Psoas muscle (tissue), 8 donors: ENCODE data around the gene RAB4B. TPM values are rescaled to one million over a fixed set of nuclear protein-coding genes. Genes with fewer than 3 reads are reported as not detected.
"Not testable (repeated sequence)": the region's sequence is repeated elsewhere in the genome, so short reads cannot be mapped to it uniquely, and the experiment has no call there.

ENCODE experiments used
- ATAC-seq, 4 donors: fragments of 200-7000 bp; cut with Tn5 transposase; one replicate each; pipeline ENCODE4 v1.9.1; 2020; ENCODE audit warnings: moderate library complexity in 3 of 4, mild to moderate bottlenecking in 2 of 4
- DNase-seq, 2 donors: peaks; one replicate each; pipeline ENCODE4 v3.0.0-alpha.2; 2020
- H3K27ac ChIP-seq: fragments of 200-600 bp; one replicate; pipeline ENCODE4 v1.8.0; 2022
- H3K27me3 ChIP-seq, 3 donors: fragments of 200-600 bp in 1 of 3; one replicate each; pipeline versions ENCODE4 v1.6.1 to v1.8.0; 2013 to 2022; ENCODE audit warnings: low read length in 2 of 3, mild to moderate bottlenecking in 2 of 3, moderate library complexity in 1 of 3; ENCODE audit not compliant: insufficient read depth in 3 of 3
- H3K36me3 ChIP-seq, 2 donors: fragments of 200-600 bp in 1 of 2; one replicate each; pipeline versions ENCODE4 v1.6.1 to v1.8.0; 2013 to 2022; ENCODE audit warnings: low read depth in 1 of 2, mild to moderate bottlenecking in 1 of 2, moderate library complexity in 1 of 2; ENCODE audit not compliant: insufficient read depth in 1 of 2
- H3K4me1 ChIP-seq: fragments of 200-600 bp; one replicate; pipeline ENCODE4 v1.8.0; 2022
- H3K4me3 ChIP-seq: fragments of 200-600 bp; one replicate; pipeline ENCODE4 v1.8.0; 2022; ENCODE audit warnings: mild to moderate bottlenecking
- H3K9me3 ChIP-seq: fragments of 200-600 bp; one replicate; pipeline ENCODE4 v1.8.0; 2022
- CTCF ChIP-seq: fragments of 200-600 bp; IDR thresholded peaks from one replicate; pipeline ENCODE4 v1.8.0; 2022; ENCODE audit warnings: antibody characterized with exemption
- WGBS, 3 donors: extraction: QIAGEN DNeasy Blood & Tissue Kit; methylation state at CpG; one replicate each; pipeline versions ENCODE4 v1.1.6 to v1.1.7; 2013; 5-methylcytosine and 5-hydroxymethylcytosine counted together
- intact Hi-C, 2 donors: fragments of 100-400 bp; cut with DNase I; formaldehyde crosslinking; loops; one replicate each; pipeline versions ENCODE4 v1.11.0 to v1.14.2; 2022
- polyA plus RNA-seq, 3 donors: library from polyadenylated mRNA; stranded (reverse); fragments of 200-250 nt; gene quantifications; one replicate each; pipeline ENCODE4 v1.2.3, GENCODE V29; 2013
- total RNA-seq, 4 donors: library from RNA; stranded (reverse); fragmentation: NEBNext Ultra II Directional in 2 of 4; extraction: Animal tissue kit (Norgen Biotek cat#: 25700) in 2 of 4; gene quantifications; one replicate each; pipeline versions ENCODE4 v1.2.1 to v1.2.4, GENCODE V29; 2021 to 2023
- donor health status: healthy with polysubstance abuse.
- donor health status: DM: no; HTN: no; CAD: no; lungs with moderate emphysema.
- donor health status: Bipolar disorder and iron deficiency.
- donor health status: healthy.
- donor health status: DM: yes; HTN: yes; CAD: no.
- donor health status: DM: no; HTN: no; CAD: no.
- donor health status: DM: no; HTN: no; CAD: no.
- donor health status: DM: yes; HTN: yes; CAD: no.

RAB4B gene
- total and polyA plus RNA-seq, 7 donors: 8.2 to 28.7 (median 14.5) TPM

GRCh38 chr19:40815223-40815622 is 37.2 kb downstream of the RAB4B start:
- H3K9me3 ChIP-seq: no peaks in the 10 kb centered on the region
- no peak for TF ChIP-seq CTCF
- no peaks in the 10 kb centered on the region for H3K36me3 ChIP-seq
- intact Hi-C loops: no loop called here
- H3K27ac ChIP-seq: no peak overlapping the region
- DNase-seq (no peak), ATAC-seq (no peak)
- no peaks in the 10 kb centered on the region for H3K27me3 ChIP-seq
- 61 to 69% (median 64%) methylated on average over 4 of the region's 4 CpGs for WGBS, 3 donors
- H3K4me3 ChIP-seq: no peak overlapping the region
- peaks cover 10% of the 10 kb centered on the region for H3K4me1 ChIP-seq

DNA sequence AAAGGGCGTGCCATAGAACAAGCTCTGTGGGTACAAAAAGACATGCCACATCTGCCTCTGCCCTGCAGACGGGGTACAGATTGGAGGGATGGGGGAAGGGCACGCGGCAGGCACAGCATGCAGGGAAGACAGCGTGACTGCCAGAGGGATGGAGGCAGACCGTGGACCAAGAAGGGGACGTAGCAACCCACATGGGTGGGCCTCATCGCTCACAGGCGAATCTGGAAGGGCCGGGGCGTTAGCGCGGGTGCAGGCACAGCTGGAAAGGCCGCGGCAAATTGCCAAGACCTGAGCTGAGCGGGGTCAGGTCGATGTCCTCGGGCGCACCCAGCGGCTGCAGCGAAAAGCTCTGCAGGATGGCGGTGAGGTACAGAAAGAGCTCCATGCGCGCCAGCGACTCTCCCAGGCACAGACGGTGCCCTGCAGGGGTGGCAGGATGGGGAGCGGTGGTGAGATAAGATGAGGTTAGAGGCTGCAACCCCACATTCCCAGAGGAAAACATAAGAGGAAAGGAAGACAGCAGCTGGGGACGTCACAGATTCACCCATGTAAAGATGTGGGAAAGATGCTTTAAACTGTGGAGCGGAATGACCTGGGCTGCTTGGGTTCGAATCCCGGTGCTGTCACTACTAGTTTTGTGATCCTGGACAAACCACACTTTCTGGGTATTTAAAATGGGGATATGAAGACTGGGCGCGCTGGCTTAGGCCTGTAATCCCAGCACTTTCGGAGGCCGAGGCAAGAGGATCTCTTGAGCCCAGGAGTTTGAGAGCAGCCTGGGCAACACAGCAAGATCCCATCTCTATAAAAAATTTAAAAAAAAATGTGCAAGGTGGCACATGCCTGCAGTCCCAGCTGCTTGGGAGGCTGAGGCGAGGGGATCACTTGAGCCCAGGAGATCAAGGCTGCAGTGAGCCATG is 40.7 kb downstream of the RAB4B start:
- intact Hi-C loops: loop anchor here in 1 of 2 donors (2.0 kb wide), 1 partner anchor 156 kb away; no protein-coding TSS in a partner anchor
- not testable (repeated sequence) for H3K9me3 ChIP-seq, H3K4me1 ChIP-seq, H3K27me3 ChIP-seq, H3K36me3 ChIP-seq, H3K27ac ChIP-seq
- 21 to 32% (median 29%) methylated on average over 24 to 34 of the region's 36 CpGs for WGBS, 3 donors
- ATAC-seq: peak; percentile 67 to 90 (median 78)
- peak overlapping the region; percentile 52 for H3K4me3 ChIP-seq
- DNase-seq: peak; percentile 76 to 91

DNA sequence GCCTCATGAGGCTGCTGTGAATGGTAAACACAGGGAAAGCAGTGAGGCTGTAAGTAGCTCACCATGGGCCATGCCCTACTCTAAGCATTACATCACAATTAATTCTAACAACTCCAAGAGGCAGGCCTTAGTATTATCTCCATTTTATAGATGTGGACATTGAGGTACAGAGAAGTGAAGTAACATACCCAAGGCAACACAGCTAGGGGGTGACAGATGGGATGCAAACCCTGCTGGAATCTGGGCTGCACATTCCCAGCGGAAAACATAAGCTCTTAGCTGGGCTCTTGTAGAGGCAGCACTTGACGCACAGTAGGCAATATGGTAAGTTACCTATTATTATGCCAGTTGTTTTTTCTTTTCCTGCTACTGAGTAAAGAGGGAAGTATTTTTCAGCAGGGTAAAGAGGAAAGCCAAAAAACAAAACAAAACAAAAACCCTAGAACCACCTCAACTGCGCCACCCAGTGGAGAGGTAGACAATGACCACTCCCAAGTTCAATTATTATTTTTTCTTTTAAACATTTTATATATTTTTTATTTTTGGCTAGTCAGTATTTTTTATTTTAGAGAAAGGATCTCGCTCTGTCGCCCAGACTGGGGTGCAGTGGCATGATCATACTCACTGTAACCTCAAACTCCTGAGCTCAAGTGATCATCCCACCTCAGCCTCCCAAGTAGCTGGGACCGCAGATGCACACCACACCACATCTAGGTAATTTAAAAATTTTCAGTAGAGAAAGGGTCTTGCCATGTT is 41.6 kb downstream of the RAB4B start:
- not testable (repeated sequence) for H3K4me1 ChIP-seq, H3K36me3 ChIP-seq, H3K9me3 ChIP-seq, H3K27me3 ChIP-seq, H3K4me3 ChIP-seq
- DNase-seq (peak in 1 of 2 donors; percentile 66), ATAC-seq (peak; percentile 42 to 71 (median 65))
- WGBS, 3 donors: 40 to 44% (median 44%) methylated on average over 6 of the region's 6 CpGs
- peak; percentile 83 for TF ChIP-seq CTCF
- intact Hi-C loops: loop anchor here in 1 of 2 donors (2.0 kb wide), 1 partner anchor 157 kb away; no protein-coding TSS in a partner anchor
- peak overlapping the region; percentile 21 for H3K27ac ChIP-seq

DNA sequence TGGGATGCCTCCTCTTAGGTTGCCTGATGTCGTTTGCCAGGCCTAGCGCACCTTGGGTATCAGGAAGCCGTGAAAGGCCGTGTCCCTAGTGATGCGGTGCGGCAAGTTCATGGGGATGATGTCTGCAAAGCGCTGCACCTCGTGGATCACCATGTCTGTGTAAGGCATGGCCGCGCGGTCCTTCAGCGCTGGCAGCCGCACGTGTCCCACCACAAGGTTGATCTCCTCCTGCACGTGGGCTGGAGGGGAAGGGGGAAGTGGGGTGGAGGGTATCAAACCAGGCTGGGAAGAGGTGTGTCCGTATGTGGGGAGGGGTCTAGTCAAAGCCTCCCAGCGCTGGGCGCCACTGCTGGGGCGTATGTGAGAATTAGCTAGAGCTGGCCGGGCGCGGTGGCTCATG is 44.1 kb downstream of the RAB4B start:
- H3K9me3 ChIP-seq: no peaks in the 10 kb centered on the region
- no peak for DNase-seq
- H3K4me1 ChIP-seq: peaks cover 9% of the 10 kb centered on the region
- H3K27ac ChIP-seq: no peak overlapping the region
- ATAC-seq: no peak
- TF ChIP-seq CTCF: no peak
- intact Hi-C loops: loop anchor here in 1 of 2 donors (2.0 kb wide), 1 partner anchor 161 kb away; no protein-coding TSS in a partner anchor
- WGBS, 3 donors: 84 to 93% (median 86%) methylated on average over 22 of the region's 22 CpGs
- no peak overlapping the region for H3K4me3 ChIP-seq
- peaks cover 0 to 4% of the 10 kb centered on the region in 2 donors for H3K36me3 ChIP-seq
- no peaks in the 10 kb centered on the region for H3K27me3 ChIP-seq

- not testable (repeated sequence) for ATAC-seq, H3K4me1 ChIP-seq, H3K4me3 ChIP-seq, H3K27ac ChIP-seq, H3K27me3 ChIP-seq, H3K9me3 ChIP-seq, DNase-seq
- intact Hi-C loops: loop anchor here in 1 of 2 donors (2.0 kb wide), 1 partner anchor 162 kb away; no protein-coding TSS in a partner anchor
- H3K36me3 ChIP-seq: peaks cover 0 to 12% of the 10 kb centered on the region in 2 donors
- WGBS, 3 donors: 67 to 76% (median 73%) methylated on average over 9 of the region's 9 CpGs
Observed at GRCh38 chr19:40822704-40823553, 44.9 kb downstream of the RAB4B start.

GRCh38 chr19:40824916-40825315 is 46.9 kb downstream of the RAB4B start:
- H3K36me3 ChIP-seq: peaks cover 0 to 12% of the 10 kb centered on the region in 2 donors
- H3K27me3 ChIP-seq, H3K4me1 ChIP-seq, H3K27ac ChIP-seq, H3K4me3 ChIP-seq, intact Hi-C loops, DNase-seq, ATAC-seq, H3K9me3 ChIP-seq: not testable (repeated sequence)
- WGBS, 3 donors: 91 to 93% (median 92%) methylated on average over 16 of the region's 16 CpGs

DNA sequence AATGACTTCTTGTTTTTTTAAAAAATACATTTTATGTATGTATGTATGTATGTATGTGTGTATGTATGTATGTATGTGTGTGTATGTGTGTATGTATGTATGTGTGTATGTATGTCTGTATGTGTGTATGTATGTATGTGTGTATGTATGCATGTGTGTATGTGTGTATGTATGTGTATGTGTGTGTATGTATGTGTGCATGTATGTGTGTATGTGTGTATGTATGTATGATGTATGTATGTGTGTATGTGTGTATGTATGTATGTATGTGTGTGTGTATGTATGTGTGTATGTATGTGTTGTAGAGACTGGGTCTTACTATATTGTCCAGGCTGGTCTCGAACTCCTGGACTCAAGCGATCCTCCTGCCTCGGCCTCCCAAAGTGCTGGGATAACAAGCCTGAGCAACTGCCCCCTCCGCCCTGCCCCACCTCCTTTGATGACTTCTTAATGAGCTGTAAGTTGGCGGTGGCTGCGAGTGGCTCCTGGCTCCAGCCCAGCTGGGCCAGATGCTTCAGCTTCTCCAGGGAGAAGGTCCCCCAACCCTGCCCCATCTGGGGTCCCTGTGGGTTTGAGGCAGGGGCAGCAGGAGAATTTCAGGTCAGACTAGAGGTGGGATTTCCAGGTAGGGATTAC is 47.5 kb downstream of the RAB4B start:
- DNase-seq, H3K9me3 ChIP-seq, H3K4me3 ChIP-seq, H3K27me3 ChIP-seq, H3K4me1 ChIP-seq, intact Hi-C loops, H3K27ac ChIP-seq, ATAC-seq: not testable (repeated sequence)
- WGBS, 3 donors: 84 to 100% (median 94%) methylated on average over 4 to 6 of the region's 6 CpGs
- peaks cover 0 to 12% of the 10 kb centered on the region in 2 donors for H3K36me3 ChIP-seq
